PFSK-1 (cell line): ENCODE results near the gene ITPRIP.

Experiments used
- FOXP2 ChIP-seq: optimal IDR thresholded peaks from 2 replicates; pipeline ENCODE3; 2011; ENCODE audit warnings: borderline replicate concordance, control low read depth, inconsistent platforms; ENCODE audit not compliant: insufficient read depth; ENCODE audit errors: extremely low read length, extremely low read depth
- POLR2AphosphoS5 ChIP-seq: IDR thresholded peaks from 2 replicates; pipeline ENCODE4 v1.6.1; 2012; ENCODE audit warnings: low read depth, mild to moderate bottlenecking, control low read depth, low read length, moderate library complexity
- REST ChIP-seq, 2 experiments: IDR thresholded peaks; 2 replicates each; pipeline versions ENCODE4 v1.6.1 to v1.8.0; 2011 to 2012; ENCODE audit warnings: low read depth in 2 of 2, low read length in 2 of 2, control low read depth in 1 of 2, inconsistent platforms in 1 of 2, mild to moderate bottlenecking in 1 of 2, moderate library complexity in 1 of 2; ENCODE audit not compliant: insufficient read depth in 1 of 2

GRCh38 chr10:104348601-104349000 lies 10.3 kb upstream of the ITPRIP start:
- TF ChIP-seq FOXP2 (no peak), POLR2AphosphoS5 (no peak), REST (IDR thresholded peaks at IDR 0.05; ENCODE audit: insufficient read depth in 1 of 2, low read depth in 2 of 2, low read length in 2 of 2) (no peak)
